Islet of Langerhans (tissue), 1 donor: ENCODE results near the gene EFHC1.
A peak's percentile ranks its signal among the peaks of the same experiment; 100 is the strongest.
"Not testable (repeated sequence)": the region's sequence is repeated elsewhere in the genome, so short reads cannot be mapped to it uniquely, and the experiment has no call there.

ENCODE experiments used
- FAIRE-seq: peaks from one replicate; lab custom pipeline; 2011; peaks lifted over from hg19 to GRCh38; lab: Jason Lieb, UNC

Gene EFHC1

DNA sequence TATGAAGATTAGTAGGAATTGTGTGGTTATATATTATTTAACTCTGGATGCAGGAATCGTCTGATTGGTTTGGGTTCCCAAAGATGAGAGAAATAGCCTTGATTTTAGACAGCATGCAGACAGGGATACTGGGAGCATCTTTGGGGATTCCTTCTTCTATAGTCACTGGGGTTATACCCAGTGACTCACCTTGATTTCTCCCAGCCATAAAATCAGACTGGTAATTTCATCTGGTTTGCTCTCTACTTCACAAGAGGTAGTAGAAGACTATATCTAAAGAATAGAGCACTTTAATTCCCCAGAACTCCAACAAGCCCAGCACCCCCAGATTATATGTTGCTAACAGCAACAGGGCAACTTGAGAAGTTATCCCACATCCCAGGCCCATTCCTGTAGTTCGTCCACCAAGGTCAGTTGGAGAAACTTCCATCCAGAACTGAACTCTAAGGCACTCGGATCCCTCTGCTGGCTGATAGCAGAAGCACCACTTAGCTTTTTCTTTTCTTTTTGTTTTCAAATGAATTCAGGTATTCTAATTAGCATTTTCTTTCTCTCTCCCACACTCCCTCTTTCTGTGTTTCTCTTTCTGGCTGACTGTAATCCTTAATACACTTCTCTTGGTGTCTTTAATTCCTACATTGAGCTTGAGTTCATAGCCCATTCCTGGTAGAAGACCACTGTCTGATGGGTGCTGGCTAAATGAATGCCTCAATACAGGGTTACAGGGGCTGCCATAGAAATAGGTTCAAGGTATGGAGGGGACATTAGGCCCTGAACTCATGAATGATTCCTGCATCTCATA lies 20.4 kb upstream of the EFHC1 start:
- peak; percentile 93 for FAIRE-seq

DNA sequence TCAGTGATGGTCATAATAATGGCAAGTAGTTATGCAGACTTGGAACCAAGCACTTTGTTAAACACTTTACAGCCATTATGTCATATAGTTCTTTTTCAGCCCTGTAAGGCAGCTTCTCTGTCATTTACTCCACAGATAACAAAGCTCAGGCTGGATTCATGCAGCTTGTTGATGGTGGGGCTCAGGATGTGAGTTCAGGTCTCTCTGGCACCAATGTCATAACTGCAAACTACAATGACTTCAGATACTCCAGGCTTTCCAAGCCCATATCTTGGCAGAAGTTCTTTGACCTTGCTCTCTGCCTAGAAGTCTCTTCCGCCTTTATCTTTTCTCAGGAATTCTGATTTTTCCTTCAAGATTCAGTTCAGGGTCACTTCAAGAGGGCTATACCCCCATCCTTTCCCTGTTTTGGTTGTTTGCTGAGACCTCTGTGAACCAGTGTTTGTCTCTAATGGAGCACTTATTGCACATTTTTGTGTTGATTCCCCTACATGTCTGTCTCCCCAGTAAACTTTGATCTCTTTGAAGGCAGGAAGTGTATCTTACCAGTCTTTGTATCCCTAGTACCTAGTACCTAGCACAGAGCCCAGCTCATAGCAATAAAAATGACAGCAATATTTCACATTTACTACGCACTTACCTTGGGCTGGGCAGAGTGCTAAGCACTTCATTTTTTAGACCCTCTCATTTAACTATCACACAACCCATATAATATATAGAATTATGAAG lies 19.7 kb upstream of the EFHC1 start:
- no peak for FAIRE-seq

GRCh38 chr6:52403086-52403485 lies 17.1 kb upstream of the EFHC1 start:
- no peak for FAIRE-seq

- no peak for FAIRE-seq
Measured at GRCh38 chr6:52403627-52404026, 16.5 kb upstream of the EFHC1 start.

- FAIRE-seq = no peak
Measured at GRCh38 chr6:52405243-52405642, 14.9 kb upstream of the EFHC1 start.

DNA sequence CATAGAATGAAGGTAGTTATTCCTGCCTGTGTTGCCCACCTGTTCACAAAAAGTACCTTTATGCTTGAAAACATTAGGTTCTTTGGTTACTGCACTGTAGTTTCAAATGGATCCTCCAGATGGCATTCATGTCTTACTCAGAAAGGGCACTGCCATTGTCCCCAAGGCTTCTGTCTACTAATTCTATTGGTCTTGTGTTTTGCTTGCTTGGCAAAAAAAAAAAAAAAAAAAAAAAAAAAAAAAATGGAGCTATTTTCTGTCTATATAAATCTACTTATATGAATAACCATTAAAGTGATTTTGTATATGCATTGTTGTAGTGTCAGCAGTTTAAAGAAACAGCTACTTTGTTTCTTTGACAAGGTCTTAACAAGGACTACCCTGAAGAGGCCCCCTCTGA lies 12.7 kb upstream of the EFHC1 start:
- peak; percentile 90 for FAIRE-seq

GRCh38 chr6:52409499-52409898 lies 10.6 kb upstream of the EFHC1 start:
- FAIRE-seq = no peak

- FAIRE-seq = no peak
Measured at GRCh38 chr6:52410979-52411378, 9.2 kb upstream of the EFHC1 start.

- FAIRE-seq = no peak
Measured at GRCh38 chr6:52411911-52412310, 8.2 kb upstream of the EFHC1 start.

- FAIRE-seq = no peak
Measured at GRCh38 chr6:52415333-52415732, 4.8 kb upstream of the EFHC1 start.

DNA sequence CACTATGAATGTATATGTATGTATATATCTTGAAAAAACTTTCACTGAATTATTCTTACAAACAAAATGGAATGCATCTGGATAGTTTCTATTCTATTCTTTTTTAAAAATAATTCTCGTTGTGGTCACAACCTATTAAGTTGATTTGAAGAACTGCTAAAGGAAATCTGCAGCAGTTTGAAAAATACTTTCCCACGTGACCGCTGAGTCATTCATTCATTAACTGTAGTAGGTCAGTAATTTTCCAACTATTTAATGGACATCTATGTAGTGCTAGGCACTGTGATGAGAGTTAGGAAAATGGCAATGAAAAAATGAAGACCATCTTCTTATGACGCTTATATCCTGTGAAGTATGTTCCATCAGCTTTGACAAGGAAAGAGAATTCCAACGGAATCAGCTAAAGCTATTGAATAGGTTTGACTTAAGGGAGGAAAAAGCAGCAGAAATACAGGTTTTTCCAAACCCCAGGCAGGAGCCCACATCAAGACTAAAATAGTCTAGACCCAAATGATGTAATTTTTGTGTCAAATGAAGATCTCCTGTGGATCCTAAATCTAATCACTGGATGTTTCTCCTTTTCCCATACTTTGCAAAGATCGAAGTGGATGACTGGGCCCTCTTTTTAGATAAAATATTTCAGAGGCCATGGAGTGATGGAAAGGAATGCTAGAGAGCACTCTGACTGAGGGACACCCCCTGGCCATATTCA lies 4.1 kb upstream of the EFHC1 start:
- no peak for FAIRE-seq

GRCh38 chr6:52416629-52417151 lies 3.5 kb upstream of the EFHC1 start:
- FAIRE-seq = peak; percentile 76

GRCh38 chr6:52417675-52418111 lies 2.4 kb upstream of the EFHC1 start:
- no peak for FAIRE-seq

DNA sequence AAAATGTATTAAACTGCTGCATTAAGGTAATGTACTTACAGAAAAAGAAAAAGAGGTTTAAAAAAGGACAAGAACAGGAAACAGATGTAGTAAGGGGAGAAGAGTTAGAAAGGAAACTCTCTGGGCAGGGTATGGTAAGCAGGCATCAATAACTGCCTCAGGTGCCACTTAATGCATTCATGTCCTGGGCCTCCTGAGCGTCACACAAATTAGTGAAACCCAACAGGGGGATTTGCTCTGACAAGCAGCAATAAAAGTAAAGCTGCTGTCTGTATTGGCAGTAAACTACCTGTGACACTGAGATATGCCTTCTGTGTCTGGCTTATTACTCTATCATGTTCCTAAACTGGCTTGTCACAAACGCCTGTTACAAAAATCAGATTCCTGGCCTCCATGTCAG lies 1.5 kb upstream of the EFHC1 start:
- FAIRE-seq = no peak

GRCh38 chr6:52420668-52421358 lies 671 bp downstream of the EFHC1 start:
- FAIRE-seq = no peak

- no peak for FAIRE-seq
Measured at GRCh38 chr6:52422156-52422555, 2.0 kb downstream of the EFHC1 start.

DNA sequence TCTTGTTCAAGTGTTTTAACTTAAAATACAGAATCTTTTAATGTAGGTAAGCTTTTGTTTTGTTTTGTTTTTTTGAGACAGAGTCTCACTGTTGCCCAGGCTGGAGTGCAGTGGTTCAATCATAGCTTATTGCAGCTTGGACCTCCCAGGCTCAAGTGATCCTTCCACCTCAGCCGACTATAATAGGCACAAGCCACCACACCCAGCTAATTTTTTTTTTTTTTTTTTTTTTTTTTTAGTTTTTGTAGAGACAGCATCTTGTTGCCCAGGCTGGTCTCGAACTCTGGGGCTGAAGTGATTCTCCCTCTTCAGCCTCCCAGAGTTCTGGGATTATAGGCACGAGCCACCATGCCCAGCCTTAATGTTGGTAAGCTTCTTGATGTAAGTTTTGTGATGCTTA lies 3.3 kb downstream of the EFHC1 start:
- no peak for FAIRE-seq

- FAIRE-seq = no peak
Measured at GRCh38 chr6:52423971-52424381, 3.8 kb downstream of the EFHC1 start.

GRCh38 chr6:52424513-52424912 lies 4.4 kb downstream of the EFHC1 start:
- no peak for FAIRE-seq

- no peak for FAIRE-seq
Measured at GRCh38 chr6:52426667-52427066, 6.5 kb downstream of the EFHC1 start.

DNA sequence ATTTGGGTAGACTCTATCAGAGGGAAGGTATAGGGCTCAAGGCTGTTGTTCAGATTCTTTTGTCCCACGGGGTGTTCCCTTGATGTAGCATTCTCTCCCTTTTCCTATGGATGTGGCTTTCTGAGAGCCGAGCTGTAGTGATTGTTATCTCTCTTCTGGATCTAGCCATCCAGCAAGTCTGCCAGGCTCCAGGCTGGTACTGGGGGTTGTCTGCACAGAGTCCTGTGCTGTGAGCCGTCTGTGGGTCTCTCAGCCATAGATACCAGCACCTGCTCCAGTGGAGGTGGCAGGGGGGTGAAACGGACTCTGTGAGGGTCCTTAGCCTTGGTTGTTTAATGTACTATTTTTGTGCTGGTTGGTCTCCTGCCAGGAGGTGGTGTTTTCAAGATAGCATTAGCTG lies 13.2 kb downstream of the EFHC1 start:
- FAIRE-seq = not testable (repeated sequence)

GRCh38 chr6:52435345-52435744 lies 15.2 kb downstream of the EFHC1 start:
- no peak for FAIRE-seq
